Heart left ventricle (tissue), 16 donors: ENCODE data around the gene NHLRC2. TPM values are rescaled to one million over a fixed set of nuclear protein-coding genes. Genes with fewer than 3 reads are reported as not detected.

Experiments
- ATAC-seq, 4 donors: fragments of 200-7000 bp; cut with Tn5 transposase; one replicate each; pipeline ENCODE4 v1.9.1; 2020 to 2022; ENCODE audit warnings: moderate library complexity in 4 of 4, mild to moderate bottlenecking in 3 of 4, moderate number of reproducible peaks in 1 of 4
- DNase-seq, 5 donors: peaks; one replicate each; pipeline ENCODE4 v3.0.0-alpha.2; 2020
- H3K27ac ChIP-seq, 12 donors: fragments of 200-600 bp; sonication (generic) in 4 of 12; one replicate each; pipeline versions ENCODE4 v1.5.0 to v1.8.0; 2016 to 2022; ENCODE audit warnings: mild to moderate bottlenecking in 2 of 12
- H3K27me3 ChIP-seq, 9 donors: fragments of 200-600 bp; sonication (generic) in 2 of 9; one replicate each; pipeline versions ENCODE4 v1.5.1 to v1.8.0; 2016 to 2022; ENCODE audit warnings: mild to moderate bottlenecking in 3 of 9
- H3K36me3 ChIP-seq, 9 donors: fragments of 200-600 bp; sonication (generic) in 2 of 9; one replicate each; pipeline versions ENCODE4 v1.5.0 to v1.8.0; 2018 to 2022; ENCODE audit warnings: mild to moderate bottlenecking in 2 of 9
- H3K4me1 ChIP-seq, 12 donors: fragments of 200-600 bp; sonication (generic) in 4 of 12; one replicate each; pipeline versions ENCODE4 v1.5.0 to v1.8.0; 2016 to 2022; ENCODE audit warnings: mild to moderate bottlenecking in 3 of 12
- H3K4me3 ChIP-seq, 12 donors: fragments of 200-600 bp; sonication (generic) in 4 of 12; one replicate each; pipeline versions ENCODE4 v1.5.0 to v1.8.0; 2017 to 2022; ENCODE audit warnings: mild to moderate bottlenecking in 9 of 12, moderate library complexity in 4 of 12
- H3K9me3 ChIP-seq, 12 donors: fragments of 200-600 bp; sonication (generic) in 4 of 12; one replicate each; pipeline versions ENCODE4 v1.5.0 to v1.8.0; 2016 to 2022; ENCODE audit warnings: mild to moderate bottlenecking in 1 of 12
- POLR2A ChIP-seq, 2 donors: fragments of 450-650 bp; IDR thresholded peaks; one replicate each; pipeline ENCODE4 v1.6.1; 2017; ENCODE audit warnings: antibody characterized with exemption in 2 of 2, mild to moderate bottlenecking in 2 of 2, moderate library complexity in 2 of 2
- WGBS, 4 donors: extraction: QIAGEN DNeasy Blood & Tissue Kit in 2 of 4; methylation state at CpG; one replicate each; pipeline versions ENCODE4 v1.1.5 to v1.1.7; 2013 to 2018; 5-methylcytosine and 5-hydroxymethylcytosine counted together
- intact Hi-C, 10 donors: fragments of 100-400 bp; cut with DNase I; formaldehyde crosslinking; loops; one replicate each; pipeline versions ENCODE4 v1.11.1 to v1.14.2; 2022
- polyA plus RNA-seq, 2 donors: library from polyadenylated mRNA; stranded (reverse); fragments of 200-250 nt; gene quantifications; one replicate each; pipeline ENCODE4 v1.2.3, GENCODE V29; 2013
- total RNA-seq, 9 donors: library from RNA; depleted of rRNA in 2 of 9; stranded (reverse); fragments of >200 nt in 2 of 9; fragmentation: NEBNext Ultra II Directional in 3 of 9; extraction: Animal tissue kit (Norgen Biotek cat#: 25700) in 3 of 9; gene quantifications; one replicate each; pipeline versions ENCODE4 v1.1.0 to v1.2.4, GENCODE V29; 2016 to 2023
- TF ChIP-seq, protein P1 (sequence below), 12 donors: fragments of 200-600 bp; sonication (generic) in 4 of 12; IDR thresholded peaks; one replicate each; pipeline versions ENCODE4 v1.5.0 to v1.8.0; 2018 to 2022; ENCODE audit warnings: antibody characterized with exemption in 12 of 12, mild to moderate bottlenecking in 5 of 12
- donor health status: ischemic (EF 13 %, LVEDD 7.1; RV severe dilation, severe dysfunction).
- donor health status: healthy with polysubstance abuse.
- donor health status: DM: no; HTN: yes; CAD: no.
- donor health status: DM: no; HTN: no; CAD: no.
- donor health status: ischemic (EF 25% LVEDD 6.9; RV normal size, moderate dysfunction).
- donor health status: ischemic (EF 25% LVEDD 5.7; RV mildly dilated, moderate dysfunction).
- donor health status: healthy.
- donor health status: DM: yes; HTN: yes; CAD: no.
- donor health status: ischemic (EF 35%, LVEDD 5.7; RV mildly dilated, moderate dysfunction).
- donor health status: nonischemic (EF 11% LVEDD 7.7; RV severe dilation, severe dysfunction).
- donor health status: DM: yes; HTN: yes; CAD: no.
- donor health status: PGD.
- donor health status: ischemic (EF 29% LVEDD 5.4; RV normal size, mild dysfunction).
- donor health status: nonischemic (EF 23%, LVEDD 6.1; RV moderate dilation, normal function).

Gene NHLRC2
- total and polyA plus RNA-seq, 11 donors = 13.0 to 105 (median 76.1) TPM

DNA sequence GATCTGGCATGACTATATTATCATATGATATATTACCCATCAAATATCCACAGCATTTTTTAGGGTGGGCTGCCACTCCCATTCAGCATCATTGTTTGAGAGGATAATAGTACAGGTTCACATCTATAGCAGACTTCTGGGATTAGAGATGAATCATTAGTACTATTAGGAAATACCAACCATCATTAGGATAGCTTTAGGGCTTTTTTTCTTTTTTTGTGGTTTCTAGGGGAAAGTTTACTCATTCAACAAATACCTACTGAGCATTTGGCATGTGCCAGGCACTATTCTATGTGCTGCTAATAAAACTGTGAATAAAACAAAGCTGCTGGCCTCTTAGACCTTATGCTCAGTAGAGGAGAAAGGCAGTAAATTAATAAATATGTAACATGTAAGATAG, 40.6 kb downstream of the NHLRC2 start:
- H3K4me1 ChIP-seq = peaks cover 0 to 60% (median 12%) of the 10 kb centered on the region in 12 donors
- peak overlapping the region in 2 of 12 donors; percentile 32 to 70 for H3K27ac ChIP-seq
- no peaks in the 10 kb centered on the region for H3K27me3 ChIP-seq
- H3K36me3 ChIP-seq = peaks cover 0 to 27% (median 19%) of the 10 kb centered on the region in 9 donors
- no peaks in the 10 kb centered on the region for H3K9me3 ChIP-seq
- intact Hi-C loops = loop anchor here in 6 of 10 donors (10.0 kb wide), 4 partner anchors 150 to 210 kb away; partner anchors contain the start of gene ADRB1 (in 4 of the 6)
- DNase-seq (no peak), ATAC-seq (no peak)
- no peak overlapping the region for H3K4me3 ChIP-seq
- TF ChIP-seq, protein P1, sequence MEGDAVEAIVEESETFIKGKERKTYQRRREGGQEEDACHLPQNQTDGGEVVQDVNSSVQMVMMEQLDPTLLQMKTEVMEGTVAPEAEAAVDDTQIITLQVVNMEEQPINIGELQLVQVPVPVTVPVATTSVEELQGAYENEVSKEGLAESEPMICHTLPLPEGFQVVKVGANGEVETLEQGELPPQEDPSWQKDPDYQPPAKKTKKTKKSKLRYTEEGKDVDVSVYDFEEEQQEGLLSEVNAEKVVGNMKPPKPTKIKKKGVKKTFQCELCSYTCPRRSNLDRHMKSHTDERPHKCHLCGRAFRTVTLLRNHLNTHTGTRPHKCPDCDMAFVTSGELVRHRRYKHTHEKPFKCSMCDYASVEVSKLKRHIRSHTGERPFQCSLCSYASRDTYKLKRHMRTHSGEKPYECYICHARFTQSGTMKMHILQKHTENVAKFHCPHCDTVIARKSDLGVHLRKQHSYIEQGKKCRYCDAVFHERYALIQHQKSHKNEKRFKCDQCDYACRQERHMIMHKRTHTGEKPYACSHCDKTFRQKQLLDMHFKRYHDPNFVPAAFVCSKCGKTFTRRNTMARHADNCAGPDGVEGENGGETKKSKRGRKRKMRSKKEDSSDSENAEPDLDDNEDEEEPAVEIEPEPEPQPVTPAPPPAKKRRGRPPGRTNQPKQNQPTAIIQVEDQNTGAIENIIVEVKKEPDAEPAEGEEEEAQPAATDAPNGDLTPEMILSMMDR (IDR thresholded peaks at IDR 0.05) = no peak
- TF ChIP-seq POLR2A (IDR thresholded peaks at IDR 0.05) = no peak

DNA sequence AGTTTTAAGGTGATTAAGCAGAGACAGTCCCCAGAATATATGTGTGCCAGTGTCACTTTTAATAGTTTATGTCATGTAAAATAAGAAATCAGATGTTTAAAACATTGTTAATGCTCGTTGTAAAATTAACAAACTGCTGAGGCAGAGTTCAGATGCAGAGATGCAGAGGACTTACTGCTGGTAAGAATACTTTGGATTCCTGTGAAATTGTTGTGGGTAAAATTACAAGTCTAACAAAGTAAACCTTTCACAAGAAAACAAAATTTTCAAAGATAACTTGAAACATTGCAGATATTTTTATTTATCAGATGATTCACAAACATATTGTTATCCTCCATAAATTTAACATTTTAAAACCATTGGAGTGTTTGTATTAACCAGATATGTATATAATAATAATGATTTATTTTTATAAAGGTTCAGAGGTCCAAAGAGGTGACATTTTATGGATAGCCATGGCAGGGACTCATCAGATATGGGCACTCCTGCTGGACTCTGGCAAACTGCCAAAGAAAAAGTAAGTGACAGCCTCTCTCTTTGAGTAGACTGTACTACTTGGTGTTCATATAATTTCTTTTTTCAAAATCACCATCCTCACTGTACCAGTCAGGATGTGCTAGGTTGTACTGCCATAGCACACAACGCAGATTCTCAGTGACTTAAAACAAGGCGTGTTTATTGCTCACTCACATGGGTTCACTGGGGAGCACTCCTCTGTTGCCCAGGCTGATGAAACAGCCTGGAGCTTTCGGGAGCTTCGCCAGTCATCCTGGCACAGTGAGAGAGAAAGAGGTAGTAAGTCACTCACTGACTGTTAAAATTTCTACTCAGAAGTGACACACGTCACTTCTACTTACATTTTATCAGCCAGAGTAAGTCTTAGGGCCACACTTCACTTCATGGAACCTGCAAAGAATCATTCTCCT, 43.5 kb downstream of the NHLRC2 start:
- 58 to 62% (median 60%) methylated on average over 6 of the region's 6 CpGs for WGBS, 4 donors
- Histone ChIP-seq H3K36me3 (peaks cover 0 to 51% (median 39%) of the 10 kb centered on the region in 9 donors), H3K4me1 (peaks cover 0 to 45% (median 9%) of the 10 kb centered on the region in 12 donors), H3K27me3 (no peaks in the 10 kb centered on the region), H3K4me3 (no peak overlapping the region), H3K27ac (peak overlapping the region in 9 of 12 donors; percentile 5 to 51 (median 42)), H3K9me3 (no peaks in the 10 kb centered on the region)
- intact Hi-C loops = loop anchor here in 6 of 10 donors (10.0 kb wide), 4 partner anchors 147 to 207 kb away; partner anchors contain the start of gene ADRB1 (in 4 of the 6)
- ATAC-seq = peak; percentile 53 to 81 (median 74)
- peak in 4 of 5 donors; percentile 18 to 57 (median 41) for DNase-seq
- TF ChIP-seq, protein P1 (IDR thresholded peaks at IDR 0.05) = no peak
- TF ChIP-seq POLR2A (IDR thresholded peaks at IDR 0.05) = no peak

- WGBS, 4 donors = 57 to 77% (median 69%) methylated on average over 2 of the region's 2 CpGs
- H3K27ac ChIP-seq = peak overlapping the region in 10 of 12 donors; percentile 10 to 58 (median 34)
- H3K36me3 ChIP-seq = peaks cover 0 to 72% (median 58%) of the 10 kb centered on the region in 9 donors
- TF ChIP-seq, protein P1 (IDR thresholded peaks at IDR 0.05) = no peak
- no peak for TF ChIP-seq POLR2A (IDR thresholded peaks at IDR 0.05)
- H3K9me3 ChIP-seq = no peaks in the 10 kb centered on the region
- peaks cover 0 to 25% (median 1%) of the 10 kb centered on the region in 12 donors for H3K4me1 ChIP-seq
- no peak overlapping the region for H3K4me3 ChIP-seq
- ATAC-seq (peak; percentile 82 to 93 (median 88)), DNase-seq (no peak)
- H3K27me3 ChIP-seq = no peaks in the 10 kb centered on the region
- intact Hi-C loops = loop anchor here in 6 of 10 donors (5.0 to 10.0 kb wide), 6 partner anchors 142 to 205 kb away; partner anchors contain the start of gene ADRB1 (in 6 of the 6)
Observed at GRCh38 chr10:113899952-113900598, 45.6 kb downstream of the NHLRC2 start.
